Astrocyte (in vitro differentiated cells and primary cell): ENCODE data around the gene S100A9.

Source experiments
- CTCF ChIP-seq: IDR thresholded peaks from 2 replicates; pipeline ENCODE4 v1.5.1; 2011; ENCODE audit warnings: low read depth, mild to moderate bottlenecking, inconsistent platforms, low read length, moderate library complexity; ENCODE audit not compliant: insufficient read depth
- EZH2 ChIP-seq: IDR thresholded peaks from 2 replicates; pipeline ENCODE4 v1.6.1; 2012; ENCODE audit warnings: mild to moderate bottlenecking, low read length, inconsistent platforms; ENCODE audit not compliant: insufficient read depth

GRCh38 chr1:153349363-153350320 lies 8.0 kb upstream of the S100A9 start:
- no peak for TF ChIP-seq CTCF
- TF ChIP-seq EZH2: no peak
